ENCODE measurements around the gene SLC35B2.

DNA sequence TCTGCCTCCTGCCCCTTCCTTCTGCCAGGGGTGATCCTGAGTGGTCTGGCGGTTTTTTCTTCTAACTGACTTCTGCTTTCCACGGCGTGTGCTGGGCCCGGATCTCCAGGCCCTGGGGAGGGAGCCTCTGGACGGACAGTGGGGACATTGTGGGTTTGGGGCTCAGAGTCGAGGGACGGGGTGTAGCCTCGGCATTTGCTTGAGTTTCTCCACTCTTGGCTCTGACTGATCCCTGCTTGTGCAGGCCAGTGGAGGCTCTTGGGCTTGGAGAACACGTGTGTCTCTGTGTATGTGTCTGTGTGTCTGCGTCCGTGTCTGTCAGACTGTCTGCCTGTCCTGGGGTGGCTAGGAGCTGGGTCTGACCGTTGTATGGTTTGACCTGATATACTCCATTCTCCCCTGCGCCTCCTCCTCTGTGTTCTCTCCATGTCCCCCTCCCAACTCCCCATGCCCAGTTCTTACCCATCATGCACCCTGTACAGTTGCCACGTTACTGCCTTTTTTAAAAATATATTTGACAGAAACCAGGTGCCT is 23.7 kb downstream of the SLC35B2 start:
- TF ChIP-seq EZH2phosphoT487 (IDR thresholded peaks at IDR 0.05; ENCODE audit: low read depth, severe bottlenecking, unreplicated experiment) (no peak), CTCF (IDR thresholded peaks at IDR 0.05; ENCODE audit: poor library complexity) (no peak)
